ENCODE measurements around the gene OMA1. TPM values are rescaled to one million over a fixed set of nuclear protein-coding genes. Genes with fewer than 3 reads are reported as not detected.

Gene OMA1
- total and polyA plus RNA-seq, 2 donors (not counting 1 experiment from before 2014, with no cell fraction given), result 14.6 to 47.1 TPM

- peak in 1 of 2 donors; percentile 21 for DNase-seq (ENCODE audit: low read depth in 2 of 2)
- no peaks in the 10 kb centered on the region for H3K79me2 ChIP-seq (ENCODE audit: control insufficient read depth, insufficient read depth, low read length)
- TF ChIP-seq, protein P1, sequence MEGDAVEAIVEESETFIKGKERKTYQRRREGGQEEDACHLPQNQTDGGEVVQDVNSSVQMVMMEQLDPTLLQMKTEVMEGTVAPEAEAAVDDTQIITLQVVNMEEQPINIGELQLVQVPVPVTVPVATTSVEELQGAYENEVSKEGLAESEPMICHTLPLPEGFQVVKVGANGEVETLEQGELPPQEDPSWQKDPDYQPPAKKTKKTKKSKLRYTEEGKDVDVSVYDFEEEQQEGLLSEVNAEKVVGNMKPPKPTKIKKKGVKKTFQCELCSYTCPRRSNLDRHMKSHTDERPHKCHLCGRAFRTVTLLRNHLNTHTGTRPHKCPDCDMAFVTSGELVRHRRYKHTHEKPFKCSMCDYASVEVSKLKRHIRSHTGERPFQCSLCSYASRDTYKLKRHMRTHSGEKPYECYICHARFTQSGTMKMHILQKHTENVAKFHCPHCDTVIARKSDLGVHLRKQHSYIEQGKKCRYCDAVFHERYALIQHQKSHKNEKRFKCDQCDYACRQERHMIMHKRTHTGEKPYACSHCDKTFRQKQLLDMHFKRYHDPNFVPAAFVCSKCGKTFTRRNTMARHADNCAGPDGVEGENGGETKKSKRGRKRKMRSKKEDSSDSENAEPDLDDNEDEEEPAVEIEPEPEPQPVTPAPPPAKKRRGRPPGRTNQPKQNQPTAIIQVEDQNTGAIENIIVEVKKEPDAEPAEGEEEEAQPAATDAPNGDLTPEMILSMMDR (conservative IDR thresholded peaks at IDR 0.05 in 1 of 2, IDR thresholded peaks at IDR 0.05 in 1 of 2; ENCODE audit: low read depth in 1 of 2, low read length in 2 of 2), result no peak
- TF ChIP-seq EZH2 (IDR thresholded peaks at IDR 0.05; ENCODE audit: low read length, missing control alignments), result no peak
These were observed 102.3 kb downstream of the OMA1 start for GRCh38 chr1:58443986-58444868.

DNA sequence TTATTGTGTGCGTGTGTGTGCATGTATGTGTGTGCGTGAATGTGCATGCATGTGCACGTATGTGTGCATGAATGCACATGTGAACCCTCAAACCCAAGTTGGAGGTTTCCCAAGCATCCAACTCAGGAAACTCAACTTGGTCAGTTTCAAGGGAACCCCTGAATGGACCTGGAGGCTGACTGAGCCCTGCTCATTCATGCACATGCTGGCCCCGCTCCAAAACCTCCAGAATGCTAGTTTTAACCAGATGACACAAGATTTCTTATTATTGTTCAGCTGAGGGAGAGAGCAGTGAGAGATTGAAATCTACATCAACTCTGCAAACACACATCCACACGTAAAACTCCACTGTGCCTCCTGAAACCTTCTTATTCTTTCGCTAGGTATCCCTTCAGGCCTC is 104.4 kb downstream of the OMA1 start:
- TF ChIP-seq, protein P1 (conservative IDR thresholded peaks at IDR 0.05 in 1 of 2, IDR thresholded peaks at IDR 0.05 in 1 of 2; ENCODE audit: low read depth in 1 of 2, low read length in 2 of 2), result no peak
- TF ChIP-seq EZH2 (IDR thresholded peaks at IDR 0.05; ENCODE audit: low read length, missing control alignments), result no peak
- H2AFZ ChIP-seq (ENCODE audit: low read length), result no peak overlapping the region

More at GRCh38 chr1:58443986-58444868, 102.3 kb downstream of the OMA1 start:
- Histone ChIP-seq H3K36me3 (ENCODE audit: control insufficient read depth, insufficient read depth, low read length) (no peaks in the 10 kb centered on the region), H3K27ac (ENCODE audit: insufficient read depth, low read length) (no peak overlapping the region), H4K20me1 (ENCODE audit: control insufficient read depth, extremely low read depth, insufficient read depth, low read length) (no peaks in the 10 kb centered on the region), H3K4me3 (replicated peaks in 1 of 4; ENCODE audit: control extremely low read depth in 1 of 4, insufficient read depth in 1 of 4, low read depth in 3 of 4, low read length in 4 of 4) (no peak overlapping the region), H3K4me2 (ENCODE audit: extremely low read depth, insufficient read depth, low read length) (no peak overlapping the region), H3K27me3 (ENCODE audit: control insufficient read depth, insufficient read depth, low read length) (no peaks in the 10 kb centered on the region), H3K9me3 (ENCODE audit: control insufficient read depth, insufficient read depth, low read depth, low read length) (no peaks in the 10 kb centered on the region), H3K9ac (ENCODE audit: insufficient read depth, low read length) (no peak overlapping the region), H2AFZ (ENCODE audit: low read length) (no peak overlapping the region), H3K4me1 (ENCODE audit: control insufficient read depth, extremely low read depth, insufficient read depth, low read length) (no peaks in the 10 kb centered on the region)

DNA sequence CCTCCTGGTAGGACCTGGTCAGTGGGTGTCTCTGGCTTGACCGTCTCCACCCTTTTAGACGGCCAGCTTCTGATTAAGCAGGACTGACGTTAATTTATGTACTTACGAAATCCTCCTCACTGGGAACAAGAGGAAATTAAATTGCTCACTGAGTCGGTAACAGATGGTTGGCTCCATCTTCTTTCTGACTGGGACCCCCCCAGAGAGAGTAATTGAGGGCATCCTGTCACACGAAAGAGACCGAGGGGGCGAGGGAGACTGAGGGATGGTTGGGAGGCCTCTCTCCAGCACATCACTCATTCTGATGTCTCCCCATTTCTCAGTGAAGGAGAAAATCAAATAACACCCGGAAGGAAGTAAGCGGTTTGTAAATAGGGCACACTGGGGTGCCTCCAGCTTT is 104.8 kb downstream of the OMA1 start:
- Histone ChIP-seq H3K9me3 (ENCODE audit: control insufficient read depth, insufficient read depth, low read depth, low read length) (no peaks in the 10 kb centered on the region), H2AFZ (ENCODE audit: low read length) (no peak overlapping the region), H4K20me1 (ENCODE audit: control insufficient read depth, extremely low read depth, insufficient read depth, low read length) (no peaks in the 10 kb centered on the region), H3K9ac (ENCODE audit: insufficient read depth, low read length) (no peak overlapping the region), H3K27me3 (ENCODE audit: control insufficient read depth, insufficient read depth, low read length) (no peaks in the 10 kb centered on the region), H3K27ac (ENCODE audit: insufficient read depth, low read length) (no peak overlapping the region), H3K4me2 (ENCODE audit: extremely low read depth, insufficient read depth, low read length) (no peak overlapping the region), H3K36me3 (ENCODE audit: control insufficient read depth, insufficient read depth, low read length) (no peaks in the 10 kb centered on the region), H3K4me1 (ENCODE audit: control insufficient read depth, extremely low read depth, insufficient read depth, low read length) (no peaks in the 10 kb centered on the region), H3K79me2 (ENCODE audit: control insufficient read depth, insufficient read depth, low read length) (no peaks in the 10 kb centered on the region), H3K4me3 (replicated peaks in 1 of 4; ENCODE audit: control extremely low read depth in 1 of 4, insufficient read depth in 1 of 4, low read depth in 3 of 4, low read length in 4 of 4) (no peak overlapping the region)
- DNase-seq (ENCODE audit: low read depth in 2 of 2), result peak in 1 of 2 donors; percentile 23
- TF ChIP-seq EZH2 (IDR thresholded peaks at IDR 0.05; ENCODE audit: low read length, missing control alignments), result no peak
- TF ChIP-seq, protein P1 (conservative IDR thresholded peaks at IDR 0.05 in 1 of 2, IDR thresholded peaks at IDR 0.05 in 1 of 2; ENCODE audit: low read depth in 1 of 2, low read length in 2 of 2), result no peak

More for the DNA sequence above, 104.4 kb downstream of the OMA1 start:
- H3K36me3 ChIP-seq (ENCODE audit: control insufficient read depth, insufficient read depth, low read length), result no peaks in the 10 kb centered on the region
- H3K4me1 ChIP-seq (ENCODE audit: control insufficient read depth, extremely low read depth, insufficient read depth, low read length), result no peaks in the 10 kb centered on the region
- H4K20me1 ChIP-seq (ENCODE audit: control insufficient read depth, extremely low read depth, insufficient read depth, low read length), result no peaks in the 10 kb centered on the region
- H3K4me2 ChIP-seq (ENCODE audit: extremely low read depth, insufficient read depth, low read length), result no peak overlapping the region
- H3K9me3 ChIP-seq (ENCODE audit: control insufficient read depth, insufficient read depth, low read depth, low read length), result no peaks in the 10 kb centered on the region
- H3K27me3 ChIP-seq (ENCODE audit: control insufficient read depth, insufficient read depth, low read length), result no peaks in the 10 kb centered on the region
- no peak overlapping the region for H3K9ac ChIP-seq (ENCODE audit: insufficient read depth, low read length)
- peak in 1 of 2 donors; percentile 58 for DNase-seq (ENCODE audit: low read depth in 2 of 2)
- no peaks in the 10 kb centered on the region for H3K79me2 ChIP-seq (ENCODE audit: control insufficient read depth, insufficient read depth, low read length)
- H3K4me3 ChIP-seq (replicated peaks in 1 of 4; ENCODE audit: control extremely low read depth in 1 of 4, insufficient read depth in 1 of 4, low read depth in 3 of 4, low read length in 4 of 4), result no peak overlapping the region
- H3K27ac ChIP-seq (ENCODE audit: insufficient read depth, low read length), result no peak overlapping the region
